ENCODE measurements around the gene KATNB1.
"Not testable (repeated sequence)": the region's sequence is repeated elsewhere in the genome, so short reads cannot be mapped to it uniquely, and the experiment has no call there.

Gene KATNB1

GRCh38 chr16:57703416-57704010 is 32.1 kb upstream of the KATNB1 start:
- DNase-seq = no peak

GRCh38 chr16:57704011-57704904 is 31.3 kb upstream of the KATNB1 start:
- no peak for DNase-seq

GRCh38 chr16:57704905-57705852 is 30.4 kb upstream of the KATNB1 start:
- no peak for DNase-seq

GRCh38 chr16:57706717-57707116 is 28.9 kb upstream of the KATNB1 start:
- no peak for DNase-seq

- no peak for DNase-seq
These were observed 28.2 kb upstream of the KATNB1 start for GRCh38 chr16:57707331-57707730.

- DNase-seq = no peak
These were observed 27.4 kb upstream of the KATNB1 start for GRCh38 chr16:57708168-57708567.

- DNase-seq = no peak
These were observed 25.9 kb upstream of the KATNB1 start for GRCh38 chr16:57709663-57710062.

- no peak for DNase-seq
These were observed 24.2 kb upstream of the KATNB1 start for GRCh38 chr16:57711346-57711745.

GRCh38 chr16:57711993-57712392 is 23.6 kb upstream of the KATNB1 start:
- DNase-seq = no peak

- DNase-seq = not testable (repeated sequence)
These were observed 23.0 kb upstream of the KATNB1 start for GRCh38 chr16:57712569-57712968.

GRCh38 chr16:57713596-57713995 is 22.0 kb upstream of the KATNB1 start:
- DNase-seq = no peak

- no peak for DNase-seq
These were observed 21.5 kb upstream of the KATNB1 start for GRCh38 chr16:57714047-57714446.

GRCh38 chr16:57720142-57720575 is 15.4 kb upstream of the KATNB1 start:
- peak; percentile 27 for DNase-seq

- DNase-seq = no peak
These were observed 14.0 kb upstream of the KATNB1 start for GRCh38 chr16:57721356-57722209.

- no peak for DNase-seq
These were observed 13.4 kb upstream of the KATNB1 start for GRCh38 chr16:57722210-57722499.

GRCh38 chr16:57722651-57723050 is 12.9 kb upstream of the KATNB1 start:
- DNase-seq = no peak

- DNase-seq = no peak
These were observed 12.4 kb upstream of the KATNB1 start for GRCh38 chr16:57723170-57723569.

- DNase-seq = no peak
These were observed 11.0 kb upstream of the KATNB1 start for GRCh38 chr16:57724531-57724930.

GRCh38 chr16:57725151-57725550 is 10.4 kb upstream of the KATNB1 start:
- no peak for DNase-seq

GRCh38 chr16:57725554-57725953 is 10.0 kb upstream of the KATNB1 start:
- no peak for DNase-seq

- DNase-seq = no peak
These were observed 9.6 kb upstream of the KATNB1 start for GRCh38 chr16:57725976-57726375.

- DNase-seq = no peak
These were observed 9.1 kb upstream of the KATNB1 start for GRCh38 chr16:57726433-57726947.

All from NCI-H146 (cell line).